HepG2 (cell line): ENCODE data around the gene KAZN. TPM values are rescaled to one million over a fixed set of nuclear protein-coding genes. Genes with fewer than 3 reads are reported as not detected.

Experiments used
- ATAC-seq: fragments of 200-7000 bp; cut with Tn5 transposase; 3 replicates; pipeline ENCODE4 v1.9.1; 2020; ENCODE audit warnings: mild to moderate bottlenecking, moderate library complexity
- BruUV-seq: library from RNA; stranded (reverse); fragments of 400-500 nt; replicated peaks from 2 replicates; lab custom pipeline; 2021; lab: Mats Ljungman, UMichigan
- CTCF ChIA-PET: fragments of 300-600 bp; formaldehyde crosslinking; extraction: SDS; loops from one replicate; lab custom pipeline; 2021; ENCODE audit warnings: low total read pairs, inconsistent platforms, low intra/inter-chr PET ratio; lab: Yijun Ruan, JAX
- POLR2A ChIA-PET: fragments of 350-600 bp; sonication (Branson Sonifier 250); formaldehyde crosslinking; loops from one replicate; lab custom pipeline; 2020; ENCODE audit warnings: antibody characterized with exemption, inconsistent platforms; lab: Yijun Ruan, JAX
- DNase-seq: peaks from one replicate; pipeline ENCODE4 v3.0.0-alpha.2; 2015; ENCODE audit warnings: low spot score
- FAIRE-seq: peaks from 3 replicates; lab custom pipeline; 2011; peaks lifted over from hg19 to GRCh38; lab: Jason Lieb, UNC
- H2AFZ ChIP-seq: one replicate; pipeline ENCODE4 v1.6.1; 2011; ENCODE audit warnings: low read length, inconsistent platforms
- H3K27ac ChIP-seq: fragments of 300-600 bp; 3 replicates; pipeline ENCODE4 v1.8.0; 2011; ENCODE audit warnings: mixed run types, mild to moderate bottlenecking, mixed read lengths, low read length, inconsistent platforms; ENCODE audit not compliant: insufficient read depth; ENCODE audit errors: extremely low read length
- H3K27me3 ChIP-seq, 2 experiments: fragments of 200-600 bp in 1 of 2; 2 replicates in 1 of 2; 3 replicates in 1 of 2; pipeline versions ENCODE4 v1.6.0 to v1.8.0; 2011; ENCODE audit warnings: low read length in 2 of 2, mild to moderate bottlenecking in 2 of 2, moderate library complexity in 2 of 2, inconsistent platforms in 1 of 2; ENCODE audit not compliant: insufficient read depth in 2 of 2, control insufficient read depth in 1 of 2
- H3K36me3 ChIP-seq, 2 experiments: fragments of 200-600 bp in 1 of 2; replicated peaks in 1 of 2; 2 replicates in 1 of 2; 3 replicates in 1 of 2; pipeline versions ENCODE4 v1.5.1 to v1.8.0; 2011; ENCODE audit warnings: low read length in 2 of 2, inconsistent platforms in 1 of 2; ENCODE audit not compliant: insufficient read depth in 2 of 2, control insufficient read depth in 1 of 2
- H3K4me1 ChIP-seq: 2 replicates; pipeline ENCODE4 v1.5.1; 2012; ENCODE audit warnings: low read length, inconsistent platforms; ENCODE audit not compliant: insufficient read depth
- H3K4me2 ChIP-seq: 2 replicates; pipeline ENCODE4 v1.6.0; 2011; ENCODE audit warnings: low read depth, low read length, inconsistent platforms
- H3K4me3 ChIP-seq, 3 experiments: fragments of 200-600 bp in 1 of 3; sonication (generic), shearing (Covaris generic) in 1 of 3; replicated peaks in 1 of 3; 2 replicates each; pipeline ENCODE4 v1.5.1; 2011 to 2016; ENCODE audit warnings: low read length in 3 of 3, inconsistent platforms in 2 of 3, low read depth in 2 of 3, mild to moderate bottlenecking in 2 of 3, control low read depth in 1 of 3, mixed read lengths in 1 of 3; ENCODE audit not compliant: insufficient read depth in 1 of 3
- H3K79me2 ChIP-seq: one replicate; pipeline ENCODE4 v1.6.1; 2011; ENCODE audit warnings: low read length, inconsistent platforms; ENCODE audit not compliant: insufficient read depth
- H3K9ac ChIP-seq: 2 replicates; pipeline ENCODE4 v1.6.0; 2011; ENCODE audit warnings: mild to moderate bottlenecking, low read depth, low read length, inconsistent platforms; ENCODE audit not compliant: insufficient read depth
- H3K9me3 ChIP-seq: 2 replicates; pipeline ENCODE4 v1.5.1; 2012; ENCODE audit warnings: mild to moderate bottlenecking, low read length
- H4K20me1 ChIP-seq: 2 replicates; pipeline ENCODE4 v1.6.0; 2011; ENCODE audit warnings: inconsistent platforms, mild to moderate bottlenecking, low read length, moderate library complexity; ENCODE audit not compliant: insufficient read depth
- AGO2 ChIP-seq: fragments of 200-400 bp; formaldehyde crosslinking; optimal IDR thresholded peaks from 2 replicates; pipeline ENCODE3; 2017; ENCODE audit warnings: mild to moderate bottlenecking, low read depth, low read length, moderate library complexity
- BCL6 ChIP-seq: IDR thresholded peaks from 2 replicates; pipeline ENCODE4 v1.6.1; 2016; ENCODE audit warnings: missing genetic modification reagents, missing compliant biosample characterization
- CCDC6 ChIP-seq: sonication (generic); formaldehyde crosslinking; IDR thresholded peaks from 2 replicates; pipeline ENCODE4 v1.8.1; 2022; ENCODE audit warnings: mild to moderate bottlenecking, missing genetic modification reagents, moderate library complexity
- HNRNPLL ChIP-seq: fragments of 200-400 bp; formaldehyde crosslinking; IDR thresholded peaks from 2 replicates; pipeline ENCODE4 v1.6.1; 2017; ENCODE audit warnings: mild to moderate bottlenecking, low read depth, low read length; ENCODE audit not compliant: poor library complexity, severe bottlenecking
- MAFK ChIP-seq, 2 experiments: IDR thresholded peaks in 1 of 2; conservative IDR thresholded peaks in 1 of 2; 2 replicates each; pipeline ENCODE4 v1.6.1; 2011; ENCODE audit warnings: improper control_type of control experiment in 2 of 2, low read length in 2 of 2
- MXD1 ChIP-seq: sonication (generic); formaldehyde crosslinking; IDR thresholded peaks from 2 replicates; pipeline ENCODE4 v1.4.0; 2020; ENCODE audit warnings: mild to moderate bottlenecking, missing genetic modification reagents
- RBFOX2 ChIP-seq: fragments of 200-400 bp; formaldehyde crosslinking; IDR thresholded peaks from 2 replicates; pipeline ENCODE4 v1.6.1; 2017; ENCODE audit warnings: low read depth, mild to moderate bottlenecking, low read length
- TFE3 ChIP-seq: IDR thresholded peaks from 2 replicates; pipeline ENCODE4 v1.6.1; 2016
- ZNF275 ChIP-seq: sonication (generic); formaldehyde crosslinking; IDR thresholded peaks from 2 replicates; pipeline ENCODE4 v1.8.0; 2022; ENCODE audit warnings: missing genetic modification reagents, mild to moderate bottlenecking, inconsistent platforms, borderline replicate concordance
- ZNF646 ChIP-seq: sonication (generic); formaldehyde crosslinking; IDR thresholded peaks from 2 replicates; pipeline ENCODE4 v1.9.0; 2021; ENCODE audit warnings: mild to moderate bottlenecking, missing genetic modification reagents
- ZNF724P ChIP-seq: sonication (generic); formaldehyde crosslinking; IDR thresholded peaks from 2 replicates; pipeline ENCODE4 v1.8.0; 2022; ENCODE audit warnings: missing genetic modification reagents, borderline replicate concordance
- WGBS: methylation state at CpG from one replicate; pipeline ENCODE4 v1.1.6; 2017; ENCODE audit warnings: low lambda C conversion rate; 5-methylcytosine and 5-hydroxymethylcytosine counted together
- in situ Hi-C: cut with HindIII; loops from 2 replicates; pipeline ENCODE4 v1.10.0; 2017; ENCODE audit warnings: low pct_unique_long_range_greater_than_20kb; ENCODE audit not compliant: extremely low pct_ligation_motif_present
- intact Hi-C: fragments of 100-400 bp; cut with micrococcal nuclease; formaldehyde crosslinking; loops from one replicate; pipeline ENCODE4 v1.10.0; 2022; ENCODE audit not compliant: unreplicated experiment
- polyA plus RNA-seq, 8 experiments: library from polyadenylated mRNA; depleted of rRNA in 3 of 8; stranded (reverse) in 7 of 8; unstranded in 1 of 8; fragments of >200 nt; fragmentation: Illumina TruSeq in 4 of 8; extraction: Trizol in 4 of 8; gene quantifications; 2 replicates each; pipeline versions ENCODE4 v1.2.1 to v1.2.3, GENCODE V29; 2011 to 2016; ENCODE audit warnings: low read depth in 4 of 8, missing spikeins in 1 of 8, mixed read lengths in 1 of 8; ENCODE audit not compliant: insufficient read depth in 1 of 8
- total RNA-seq, 5 experiments: library from RNA; depleted of rRNA; stranded (reverse); fragments of >200 nt; fragmentation: Illumina TruSeq; extraction: Trizol; gene quantifications; 2 replicates each; pipeline ENCODE4 v1.2.3, GENCODE V29; 2016; ENCODE audit warnings: low read depth in 1 of 5

The KAZN gene
- total and polyA plus RNA-seq, 2 of the 13 experiments (the other 11 are each of a cell fraction or from before 2014, with no cell fraction given): 10.4 to 13.5 TPM

GRCh38 chr1:14919751-14920150 is 321.3 kb downstream of the KAZN start (continued):
- no peak for TF ChIP-seq ZNF724P (CRISPR knock-in tag)
- no peak for TF ChIP-seq AGO2
- TF ChIP-seq BCL6 (CRISPR knock-in tag): no peak
- TF ChIP-seq ZNF275 (CRISPR knock-in tag): no peak
- no peak for TF ChIP-seq HNRNPLL
- TF ChIP-seq RBFOX2: no peak
- TF ChIP-seq MXD1 (CRISPR knock-in tag): no peak
- TF ChIP-seq MAFK (conservative IDR thresholded peaks at IDR 0.05 in 1 of 2, IDR thresholded peaks at IDR 0.05 in 1 of 2; ENCODE audit: low read length in 2 of 2): peak; percentile 79 to 83
- no peak for TF ChIP-seq TFE3 (CRISPR knock-in tag)

- peaks cover 13% of the 10 kb centered on the region for H3K79me2 ChIP-seq
- DNase-seq (no peak), FAIRE-seq (peak; percentile 4), ATAC-seq (peak; percentile 49)
- H3K9ac ChIP-seq: no peak overlapping the region
- H3K9me3 ChIP-seq: no peaks in the 10 kb centered on the region
- peaks cover 53% of the 10 kb centered on the region for H3K4me1 ChIP-seq
- no peaks in the 10 kb centered on the region; a peak in 3 of 5 replicates for H3K27me3 ChIP-seq
- POLR2A ChIA-PET: interaction anchor here (1.1 kb wide), 1 partner anchor 32 kb away, joined by 3 read pairs; no protein-coding TSS in a partner anchor
- BruUV-seq: no TSS peak
- in situ Hi-C loops: loop anchor here (25.0 kb wide), 1 partner anchor 116 kb away; no protein-coding TSS in a partner anchor
- H2AFZ ChIP-seq: no peak overlapping the region
- no peak overlapping the region; a peak in 1 of 6 replicates for H3K4me3 ChIP-seq
- no peaks in the 10 kb centered on the region for H3K36me3 ChIP-seq
- WGBS: 9% methylated on average over 6 of the region's 7 CpGs
- CTCF ChIA-PET: no interaction called here
- no peak overlapping the region for H3K27ac ChIP-seq
- no peaks in the 10 kb centered on the region for H4K20me1 ChIP-seq
- intact Hi-C loops: no loop called here
- peak overlapping the region; percentile 37 for H3K4me2 ChIP-seq
- TF ChIP-seq CCDC6 (CRISPR knock-in tag) (no peak), ZNF646 (peak; percentile 60; the same call in 1 of the 2 replicates)
Observed at GRCh38 chr1:14921057-14921456, 322.6 kb downstream of the KAZN start.
